ENCODE data around the gene PNLIPRP3.

- TF ChIP-seq EZH2 (IDR thresholded peaks at IDR 0.05; ENCODE audit: low read depth) (no peak), CTCF (conservative IDR thresholded peaks at IDR 0.05) (no peak)
These were observed 4.0 kb downstream of the PNLIPRP3 start for GRCh38 chr10:116431598-116431997.
